GM12864 (cell line): ENCODE data around the gene SECTM1.

ENCODE experiments used
- DNase-seq: peaks from one replicate; pipeline ENCODE4 v3.0.0-alpha.2; 2011; ENCODE audit warnings: low read depth
- H3K4me3 ChIP-seq: 2 replicates; pipeline ENCODE4 v1.5.1; 2011; ENCODE audit warnings: mild to moderate bottlenecking, low read depth, low read length, control low read depth
- CTCF ChIP-seq: IDR thresholded peaks from 2 replicates; pipeline ENCODE4 v1.5.1; 2011; ENCODE audit warnings: low read depth, mild to moderate bottlenecking, moderate library complexity, low read length, control low read depth, inconsistent platforms; ENCODE audit errors: missing control alignments

Gene SECTM1

GRCh38 chr17:82294064-82294773 is 39.3 kb downstream of the SECTM1 start:
- DNase-seq: no peak
- H3K4me3 ChIP-seq: no peak overlapping the region
- TF ChIP-seq CTCF: no peak

- no peak for TF ChIP-seq CTCF
- peak overlapping the region; percentile 73 for H3K4me3 ChIP-seq
- peak; percentile 96 for DNase-seq
Measured at GRCh38 chr17:82292251-82293154, 41.1 kb downstream of the SECTM1 start.

- DNase-seq: no peak
- H3K4me3 ChIP-seq: peak overlapping the region; percentile 73
- no peak for TF ChIP-seq CTCF
Measured at GRCh38 chr17:82291582-82292250, 41.9 kb downstream of the SECTM1 start.

GRCh38 chr17:82287868-82288801 is 45.4 kb downstream of the SECTM1 start:
- no peak overlapping the region for H3K4me3 ChIP-seq
- no peak for DNase-seq
- TF ChIP-seq CTCF: no peak

- no peak for DNase-seq
- no peak for TF ChIP-seq CTCF
- H3K4me3 ChIP-seq: no peak overlapping the region
Measured at GRCh38 chr17:82287013-82287867, 46.3 kb downstream of the SECTM1 start.
